ENCODE data around the gene FERMT1. TPM values are rescaled to one million over a fixed set of nuclear protein-coding genes. Genes with fewer than 3 reads are reported as not detected.

Gene FERMT1
- polyA plus RNA-seq, 3 donors, result not detected

DNA sequence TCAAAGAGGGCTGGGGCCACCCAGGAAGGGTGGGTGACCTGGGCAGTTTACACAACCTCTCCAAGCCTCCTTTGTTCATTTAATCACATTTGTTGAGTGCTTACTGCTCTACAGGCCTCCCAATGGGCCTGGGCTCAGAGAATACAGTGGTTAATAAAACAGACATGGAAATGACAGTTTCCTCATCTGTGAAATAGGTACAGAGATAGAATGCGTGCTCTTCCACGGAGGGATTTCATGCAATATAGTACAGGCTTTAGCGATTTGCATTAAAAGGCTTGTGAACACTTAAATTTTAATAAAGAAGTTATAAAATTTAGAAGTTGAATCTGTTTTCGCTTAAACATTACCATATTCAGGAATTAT is 802 bp upstream of the FERMT1 start:
- no peaks in the 10 kb centered on the region for H3K9me3 ChIP-seq (replicated peaks in 1 of 2; ENCODE audit: control insufficient read depth in 1 of 2, insufficient read depth in 1 of 2, low read length in 2 of 2)
- H3K79me2 ChIP-seq (ENCODE audit: insufficient read depth, low read length), result no peaks in the 10 kb centered on the region
- peaks cover 0 to 7% (median 2%) of the 10 kb centered on the region in 7 donors for H3K9me3 Mint-ChIP-seq
- peak overlapping the region; percentile 80 for H3K4me2 ChIP-seq (replicated peaks; ENCODE audit: extremely low read depth, low read length, poor library complexity, severe bottlenecking)
- intact Hi-C loops (cut with micrococcal nuclease), result no loop called here
- H3K36me3 ChIP-seq (replicated peaks in 1 of 2; ENCODE audit: control insufficient read depth in 1 of 2, insufficient read depth in 2 of 2, low read length in 2 of 2), result no peaks in the 10 kb centered on the region
- no peak for DNase-seq
- no peak for TF ChIP-seq CTCF (IDR thresholded peaks at IDR 0.05)
- H3K9ac ChIP-seq (ENCODE audit: insufficient read depth, low read length, poor library complexity, severe bottlenecking), result no peak overlapping the region
- H3K27ac ChIP-seq (ENCODE audit: low read depth in 1 of 2, low read length in 2 of 2), result no peak overlapping the region
- peak overlapping the region; percentile 74 to 83 for H3K4me3 Mint-ChIP-seq
- no peak overlapping the region for H3K4me3 ChIP-seq (replicated peaks in 1 of 3; ENCODE audit: low read depth in 2 of 3, low read length in 3 of 3)
- H2AFZ ChIP-seq (ENCODE audit: insufficient read depth, low read depth, low read length, poor library complexity, severe bottlenecking), result no peak overlapping the region
- no peaks in the 10 kb centered on the region for H3K36me3 Mint-ChIP-seq
- H4K20me1 ChIP-seq (ENCODE audit: insufficient read depth, low read length), result no peaks in the 10 kb centered on the region
- WGBS (ENCODE audit: insufficient coverage), result no CpG with 5 or more reads among the region's 4 CpGs
- H3K4me1 ChIP-seq (ENCODE audit: control insufficient read depth in 1 of 2, insufficient read depth in 2 of 2, low read length in 2 of 2), result peaks cover 11 to 16% of the 10 kb centered on the region in 2 donors
- H3K27ac Mint-ChIP-seq, result no peak overlapping the region
- H3K27me3 Mint-ChIP-seq (ENCODE audit: low read depth in 3 of 3), result peaks cover 34 to 50% (median 42%) of the 10 kb centered on the region in 3 donors
- peaks cover 14% of the 10 kb centered on the region for H3K4me1 Mint-ChIP-seq
- peaks cover 17 to 30% of the 10 kb centered on the region in 2 donors for H3K27me3 ChIP-seq (ENCODE audit: control insufficient read depth in 2 of 2, insufficient read depth in 2 of 2, low read length in 2 of 2)

DNA sequence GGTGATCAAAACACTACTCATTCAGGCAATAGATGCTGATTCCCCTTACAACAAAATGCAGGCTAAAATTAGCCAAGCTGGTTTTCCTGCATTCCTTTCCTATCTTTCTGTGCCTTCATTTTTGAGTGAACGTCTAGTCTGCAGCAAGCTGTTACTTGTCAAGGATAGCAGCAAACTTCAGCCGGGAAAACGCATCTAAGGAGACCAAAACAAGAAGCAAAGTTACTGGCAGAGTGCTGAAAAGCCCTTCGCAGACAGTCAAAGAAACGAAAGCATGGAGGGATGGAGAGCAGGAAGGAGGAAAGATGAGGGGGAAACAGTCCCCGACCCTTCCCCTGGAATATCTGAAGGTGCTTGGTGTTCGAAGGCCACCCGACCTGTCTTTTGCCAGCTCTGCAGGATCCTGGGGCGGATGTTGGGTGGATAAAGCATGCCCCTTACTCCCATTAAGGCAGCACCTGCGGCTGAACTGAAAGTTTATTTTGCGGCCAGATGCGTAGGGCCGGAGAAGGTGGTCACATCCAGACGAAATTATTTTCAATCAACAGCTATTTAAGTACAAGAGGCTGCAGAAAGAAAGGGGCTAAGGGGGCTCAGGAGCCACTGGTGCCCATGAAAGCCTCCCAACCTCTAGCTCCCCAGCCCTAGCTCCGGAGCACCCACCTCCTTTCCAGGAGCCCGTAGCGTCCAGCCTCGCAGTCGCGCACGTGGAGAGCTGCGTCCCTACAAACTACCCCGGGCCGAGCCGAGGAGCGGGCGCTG is 538 bp downstream of the FERMT1 start:
- Mint-ChIP-seq H3K27ac (no peak overlapping the region), H3K9me3 (peaks cover 0 to 7% (median 2%) of the 10 kb centered on the region in 7 donors), H3K4me1 (peaks cover 14% of the 10 kb centered on the region), H3K27me3 (ENCODE audit: low read depth in 3 of 3) (peaks cover 27 to 44% (median 42%) of the 10 kb centered on the region in 3 donors), H3K4me3 (peak overlapping the region; percentile 73 to 78), H3K36me3 (no peaks in the 10 kb centered on the region)
- Histone ChIP-seq H2AFZ (ENCODE audit: insufficient read depth, low read depth, low read length, poor library complexity, severe bottlenecking) (peak overlapping the region; percentile 70), H3K36me3 (replicated peaks in 1 of 2; ENCODE audit: control insufficient read depth in 1 of 2, insufficient read depth in 2 of 2, low read length in 2 of 2) (no peaks in the 10 kb centered on the region), H3K9me3 (replicated peaks in 1 of 2; ENCODE audit: control insufficient read depth in 1 of 2, insufficient read depth in 1 of 2, low read length in 2 of 2) (no peaks in the 10 kb centered on the region), H3K4me3 (replicated peaks in 1 of 3; ENCODE audit: low read depth in 2 of 3, low read length in 3 of 3) (peak overlapping the region; percentile 3 to 70 (median 35)), H4K20me1 (ENCODE audit: insufficient read depth, low read length) (no peaks in the 10 kb centered on the region), H3K9ac (ENCODE audit: insufficient read depth, low read length, poor library complexity, severe bottlenecking) (peak overlapping the region; percentile 21), H3K4me1 (ENCODE audit: control insufficient read depth in 1 of 2, insufficient read depth in 2 of 2, low read length in 2 of 2) (peaks cover 11 to 16% of the 10 kb centered on the region in 2 donors), H3K27me3 (ENCODE audit: control insufficient read depth in 2 of 2, insufficient read depth in 2 of 2, low read length in 2 of 2) (peaks cover 17 to 30% of the 10 kb centered on the region in 2 donors), H3K27ac (ENCODE audit: low read depth in 1 of 2, low read length in 2 of 2) (no peak overlapping the region), H3K79me2 (ENCODE audit: insufficient read depth, low read length) (no peaks in the 10 kb centered on the region), H3K4me2 (replicated peaks; ENCODE audit: extremely low read depth, low read length, poor library complexity, severe bottlenecking) (peak overlapping the region; percentile 80)
- intact Hi-C loops (cut with micrococcal nuclease), result no loop called here
- WGBS (ENCODE audit: insufficient coverage), result 2% methylated on average over 18 of the region's 27 CpGs
- TF ChIP-seq CTCF (IDR thresholded peaks at IDR 0.05), result no peak
- no peak for DNase-seq
